Measurements from ENCODE around the gene SMO. TPM values are rescaled to one million over a fixed set of nuclear protein-coding genes. Genes with fewer than 3 reads are reported as not detected.

SMO gene
- 103 and 104 TPM in 2 replicates for total RNA-seq
- long read RNA-seq, partial matches to known transcripts, result 2 of 6 reads
- long read RNA-seq, other reads (novel, unspliced or antisense), result 4 of 6 reads

- peaks cover 3% of the 10 kb centered on the region for H3K27me3 Mint-ChIP-seq
- DNase-seq (ENCODE audit: low spot score, unreplicated experiment), result peak; percentile 83
- no peak for TF ChIP-seq CTCF (IDR thresholded peaks at IDR 0.05; ENCODE audit: unreplicated experiment)
- H3K4me1 Mint-ChIP-seq (ENCODE audit: low read depth), result peaks cover 29% of the 10 kb centered on the region
- H3K27ac Mint-ChIP-seq, result peak within 1 kb of the TSS; percentile 95
- peaks cover 7% of the 10 kb centered on the region for H3K36me3 Mint-ChIP-seq (ENCODE audit: insufficient read depth)
- no peaks in the 10 kb centered on the region for H3K9me3 Mint-ChIP-seq (ENCODE audit: low read depth)
- peak within 1 kb of the TSS; percentile 95 for H3K4me3 Mint-ChIP-seq (ENCODE audit: low read depth)
These were observed at the start of gene SMO for GRCh38 chr7:129188372-129188891. Gene SMO, plus strand, starts transcription at chr7:129188633. Its CDS starts 519 bp downstream, at chr7:129189152.

- no peak overlapping the region for H3K27ac Mint-ChIP-seq
- H3K4me1 Mint-ChIP-seq (ENCODE audit: low read depth), result peaks cover 5% of the 10 kb centered on the region
- peaks cover 41% of the 10 kb centered on the region for H3K27me3 Mint-ChIP-seq
- no peak for DNase-seq (ENCODE audit: low spot score, unreplicated experiment)
- peak overlapping the region; percentile 66 for H3K4me3 Mint-ChIP-seq (ENCODE audit: low read depth)
- no peak for TF ChIP-seq CTCF (IDR thresholded peaks at IDR 0.05; ENCODE audit: unreplicated experiment)
- no peaks in the 10 kb centered on the region for H3K36me3 Mint-ChIP-seq (ENCODE audit: insufficient read depth)
- no peaks in the 10 kb centered on the region for H3K9me3 Mint-ChIP-seq (ENCODE audit: low read depth)
These were observed 44.7 kb upstream of the SMO start for GRCh38 chr7:129143724-129144094.

- peaks cover 5% of the 10 kb centered on the region for H3K4me1 Mint-ChIP-seq (ENCODE audit: low read depth)
- peak within 1 kb of the TSS; percentile 0 for H3K27ac Mint-ChIP-seq
- peak; percentile 76 for DNase-seq (ENCODE audit: low spot score, unreplicated experiment)
- peaks cover 41% of the 10 kb centered on the region for H3K27me3 Mint-ChIP-seq
- no peaks in the 10 kb centered on the region for H3K9me3 Mint-ChIP-seq (ENCODE audit: low read depth)
- no peak for TF ChIP-seq CTCF (IDR thresholded peaks at IDR 0.05; ENCODE audit: unreplicated experiment)
- H3K4me3 Mint-ChIP-seq (ENCODE audit: low read depth), result peak within 1 kb of the TSS; percentile 75
- no peaks in the 10 kb centered on the region for H3K36me3 Mint-ChIP-seq (ENCODE audit: insufficient read depth)
These were observed 44.2 kb upstream of the SMO start, which contains the start of gene TSPAN33 for GRCh38 chr7:129144095-129144833. Gene TSPAN33, plus strand, starts transcription at chr7:129144707. Its CDS starts 274 bp downstream, at chr7:129144981.

- H3K4me1 Mint-ChIP-seq (ENCODE audit: low read depth), result peaks cover 6% of the 10 kb centered on the region
- H3K36me3 Mint-ChIP-seq (ENCODE audit: insufficient read depth), result no peaks in the 10 kb centered on the region
- H3K27me3 Mint-ChIP-seq, result peaks cover 41% of the 10 kb centered on the region
- peak overlapping the region; percentile 75 for H3K4me3 Mint-ChIP-seq (ENCODE audit: low read depth)
- TF ChIP-seq CTCF (IDR thresholded peaks at IDR 0.05; ENCODE audit: unreplicated experiment), result peak; percentile 21
- H3K9me3 Mint-ChIP-seq (ENCODE audit: low read depth), result no peaks in the 10 kb centered on the region
- no peak overlapping the region for H3K27ac Mint-ChIP-seq
- no peak for DNase-seq (ENCODE audit: low spot score, unreplicated experiment)
These were observed 43.4 kb upstream of the SMO start for GRCh38 chr7:129144834-129145668.

All from progenitor cell of endocrine pancreas (in vitro differentiated cells).